ENCODE results near the gene FOXI2.

The FOXI2 gene

GRCh38 chr10:127745861-127746260, 8.9 kb downstream of the FOXI2 start:
- Histone ChIP-seq H3K79me2 (ENCODE audit: insufficient read depth, low read length) (no peaks in the 10 kb centered on the region), H3K36me3 (ENCODE audit: insufficient read depth, low read length) (no peaks in the 10 kb centered on the region), H3K4me3 (ENCODE audit: low read depth in 1 of 2, low read length in 2 of 2) (no peak overlapping the region), H2AFZ (ENCODE audit: low read depth, low read length) (no peak overlapping the region), H3K9me3 (ENCODE audit: insufficient read depth, low read length, severe bottlenecking) (peaks cover 2% of the 10 kb centered on the region), H4K20me1 (ENCODE audit: insufficient read depth, low read length) (no peaks in the 10 kb centered on the region), H3K4me1 (ENCODE audit: insufficient read depth, low read length) (no peaks in the 10 kb centered on the region), H3K9ac (ENCODE audit: low read depth, low read length) (no peak overlapping the region), H3K4me2 (ENCODE audit: insufficient read depth, low read length) (no peak overlapping the region), H3K27me3 (ENCODE audit: insufficient read depth, low read length, poor library complexity) (no peaks in the 10 kb centered on the region), H3K27ac (ENCODE audit: low read length) (no peak overlapping the region)
- no peak for DNase-seq
- no peak for ATAC-seq (ENCODE audit: insufficient read depth, low read depth)
- TF ChIP-seq CTCF (IDR thresholded peaks at IDR 0.05; ENCODE audit: borderline replicate concordance, extremely low read depth, low read length, poor library complexity, severe bottlenecking) (no peak), EZH2 (IDR thresholded peaks at IDR 0.05; ENCODE audit: borderline replicate concordance, low read depth, low read length, severe bottlenecking) (no peak)

- no peaks in the 10 kb centered on the region for H3K79me2 ChIP-seq (ENCODE audit: insufficient read depth, low read length)
- ATAC-seq (ENCODE audit: insufficient read depth, low read depth) (no peak), DNase-seq (no peak)
- no peak overlapping the region for H2AFZ ChIP-seq (ENCODE audit: low read depth, low read length)
- H3K27me3 ChIP-seq (ENCODE audit: insufficient read depth, low read length, poor library complexity): no peaks in the 10 kb centered on the region
- no peaks in the 10 kb centered on the region for H3K4me1 ChIP-seq (ENCODE audit: insufficient read depth, low read length)
- H4K20me1 ChIP-seq (ENCODE audit: insufficient read depth, low read length): no peaks in the 10 kb centered on the region
- no peaks in the 10 kb centered on the region for H3K9me3 ChIP-seq (ENCODE audit: insufficient read depth, low read length, severe bottlenecking)
- no peak overlapping the region for H3K27ac ChIP-seq (ENCODE audit: low read length)
- H3K9ac ChIP-seq (ENCODE audit: low read depth, low read length): no peak overlapping the region
- TF ChIP-seq EZH2 (IDR thresholded peaks at IDR 0.05; ENCODE audit: borderline replicate concordance, low read depth, low read length, severe bottlenecking) (no peak), CTCF (IDR thresholded peaks at IDR 0.05; ENCODE audit: borderline replicate concordance, extremely low read depth, low read length, poor library complexity, severe bottlenecking) (no peak)
- H3K36me3 ChIP-seq (ENCODE audit: insufficient read depth, low read length): no peaks in the 10 kb centered on the region
- H3K4me3 ChIP-seq (ENCODE audit: low read depth in 1 of 2, low read length in 2 of 2): no peak overlapping the region
- H3K4me2 ChIP-seq (ENCODE audit: insufficient read depth, low read length): no peak overlapping the region
Measured at GRCh38 chr10:127755753-127756152, 18.8 kb downstream of the FOXI2 start.

- no peaks in the 10 kb centered on the region for H3K79me2 ChIP-seq (ENCODE audit: insufficient read depth, low read length)
- H3K36me3 ChIP-seq (ENCODE audit: insufficient read depth, low read length): no peaks in the 10 kb centered on the region
- no peaks in the 10 kb centered on the region for H3K9me3 ChIP-seq (ENCODE audit: insufficient read depth, low read length, severe bottlenecking)
- ATAC-seq (ENCODE audit: insufficient read depth, low read depth) (no peak), DNase-seq (no peak)
- H4K20me1 ChIP-seq (ENCODE audit: insufficient read depth, low read length): no peaks in the 10 kb centered on the region
- H3K27ac ChIP-seq (ENCODE audit: low read length): no peak overlapping the region
- no peaks in the 10 kb centered on the region for H3K4me1 ChIP-seq (ENCODE audit: insufficient read depth, low read length)
- H3K9ac ChIP-seq (ENCODE audit: low read depth, low read length): no peak overlapping the region
- H2AFZ ChIP-seq (ENCODE audit: low read depth, low read length): no peak overlapping the region
- H3K27me3 ChIP-seq (ENCODE audit: insufficient read depth, low read length, poor library complexity): no peaks in the 10 kb centered on the region
- H3K4me3 ChIP-seq (ENCODE audit: low read depth in 1 of 2, low read length in 2 of 2): no peak overlapping the region
- no peak for TF ChIP-seq EZH2 (IDR thresholded peaks at IDR 0.05; ENCODE audit: borderline replicate concordance, low read depth, low read length, severe bottlenecking)
- no peak for TF ChIP-seq CTCF (IDR thresholded peaks at IDR 0.05; ENCODE audit: borderline replicate concordance, extremely low read depth, low read length, poor library complexity, severe bottlenecking)
- no peak overlapping the region for H3K4me2 ChIP-seq (ENCODE audit: insufficient read depth, low read length)
Measured at GRCh38 chr10:127756264-127756663, 19.3 kb downstream of the FOXI2 start.

- H3K4me2 ChIP-seq (ENCODE audit: insufficient read depth, low read length): no peak overlapping the region
- no peaks in the 10 kb centered on the region for H3K4me1 ChIP-seq (ENCODE audit: insufficient read depth, low read length)
- H3K27me3 ChIP-seq (ENCODE audit: insufficient read depth, low read length, poor library complexity): no peaks in the 10 kb centered on the region
- no peaks in the 10 kb centered on the region for H4K20me1 ChIP-seq (ENCODE audit: insufficient read depth, low read length)
- ATAC-seq (ENCODE audit: insufficient read depth, low read depth) (no peak), DNase-seq (peak; percentile 6)
- H3K9me3 ChIP-seq (ENCODE audit: insufficient read depth, low read length, severe bottlenecking): no peaks in the 10 kb centered on the region
- no peak overlapping the region for H3K9ac ChIP-seq (ENCODE audit: low read depth, low read length)
- no peak overlapping the region for H2AFZ ChIP-seq (ENCODE audit: low read depth, low read length)
- TF ChIP-seq CTCF (IDR thresholded peaks at IDR 0.05; ENCODE audit: borderline replicate concordance, extremely low read depth, low read length, poor library complexity, severe bottlenecking): peak; percentile 28
- no peak for TF ChIP-seq EZH2 (IDR thresholded peaks at IDR 0.05; ENCODE audit: borderline replicate concordance, low read depth, low read length, severe bottlenecking)
- H3K36me3 ChIP-seq (ENCODE audit: insufficient read depth, low read length): no peaks in the 10 kb centered on the region
- no peaks in the 10 kb centered on the region for H3K79me2 ChIP-seq (ENCODE audit: insufficient read depth, low read length)
- no peak overlapping the region for H3K27ac ChIP-seq (ENCODE audit: low read length)
- no peak overlapping the region for H3K4me3 ChIP-seq (ENCODE audit: low read depth in 1 of 2, low read length in 2 of 2)
Measured at GRCh38 chr10:127757033-127757432, 20.0 kb downstream of the FOXI2 start.

All from DND-41 (cell line).